ENCODE measurements around the gene HBS1L.

Gene HBS1L

DNA sequence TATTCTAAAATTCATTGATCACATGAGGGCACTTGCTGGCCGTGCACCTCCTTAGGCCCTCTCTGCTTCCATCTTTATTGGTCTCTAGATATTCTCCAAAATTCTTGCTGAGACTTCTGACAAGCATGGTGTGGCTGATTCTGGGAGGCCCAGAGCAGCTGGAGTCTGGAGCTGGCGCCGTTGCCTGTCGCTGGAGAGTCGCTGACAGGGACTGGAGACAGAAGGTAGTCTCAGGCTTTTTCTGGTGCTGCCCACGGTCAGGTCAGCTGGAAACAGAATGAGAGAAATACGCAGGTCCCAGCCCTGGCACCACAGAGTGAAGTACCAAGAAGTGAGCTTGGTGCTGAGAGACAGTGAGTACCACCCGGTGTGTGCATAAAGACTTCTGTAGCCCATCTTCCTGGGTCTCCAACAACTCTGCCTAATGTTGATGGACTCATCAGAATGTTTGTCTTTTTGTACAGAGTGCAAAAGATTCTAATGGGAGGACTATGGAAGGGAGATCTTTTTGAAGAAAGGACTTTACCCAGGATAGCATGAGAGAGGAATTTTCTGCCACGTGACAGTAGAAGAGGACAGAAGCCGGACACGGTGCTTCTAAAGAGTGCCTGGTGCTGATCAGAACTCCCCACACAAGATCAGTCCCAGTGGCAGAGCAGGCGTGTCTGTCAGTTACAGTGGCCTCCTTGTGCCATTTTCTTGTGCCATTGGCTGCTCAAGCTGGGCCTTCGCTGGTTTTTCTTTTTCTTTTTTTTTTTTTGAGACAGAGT lies 102.9 kb downstream of the HBS1L start:
- H3K4me3 ChIP-seq (ENCODE audit: low read depth, low read length): no peak overlapping the region
- DNase-seq (ENCODE audit: low read depth): no peak
- no peak for TF ChIP-seq CTCF (IDR thresholded peaks at IDR 0.05; ENCODE audit: insufficient read depth, low read depth, low read length, missing control alignments)

DNA sequence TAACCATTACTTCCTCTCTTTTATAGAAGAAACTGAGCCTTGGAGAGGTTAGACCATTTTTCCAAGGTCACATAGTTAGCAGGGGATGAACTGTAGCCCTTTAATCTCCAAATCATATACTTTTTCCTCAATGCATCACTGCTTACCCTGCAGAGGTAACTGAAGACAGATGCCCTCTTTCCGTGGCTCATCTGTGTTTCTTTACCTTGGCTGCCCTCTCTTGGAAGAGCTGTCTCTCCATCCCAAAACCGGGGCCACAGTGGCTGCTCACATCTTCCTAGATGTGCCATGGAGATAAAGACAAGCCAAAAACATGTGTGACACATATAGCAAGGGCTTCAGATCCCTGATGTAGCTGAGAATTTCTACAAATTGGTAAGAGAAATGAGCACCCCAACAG lies 104.1 kb downstream of the HBS1L start:
- DNase-seq (ENCODE audit: low read depth): no peak
- H3K4me3 ChIP-seq (ENCODE audit: low read depth, low read length): no peak overlapping the region
- no peak for TF ChIP-seq CTCF (IDR thresholded peaks at IDR 0.05; ENCODE audit: insufficient read depth, low read depth, low read length, missing control alignments)

- DNase-seq (ENCODE audit: low read depth): no peak
- H3K4me3 ChIP-seq (ENCODE audit: low read depth, low read length): no peak within 1 kb of the TSS
- no peak for TF ChIP-seq CTCF (IDR thresholded peaks at IDR 0.05; ENCODE audit: insufficient read depth, low read depth, low read length, missing control alignments)
Measured at GRCh38 chr6:134949927-134950326, 104.7 kb downstream of the HBS1L start, which contains the start of gene ALDH8A1. Gene ALDH8A1 (minus strand): TSS chr6:134950101. CDS start chr6:134950053, 48 bp downstream.

DNA sequence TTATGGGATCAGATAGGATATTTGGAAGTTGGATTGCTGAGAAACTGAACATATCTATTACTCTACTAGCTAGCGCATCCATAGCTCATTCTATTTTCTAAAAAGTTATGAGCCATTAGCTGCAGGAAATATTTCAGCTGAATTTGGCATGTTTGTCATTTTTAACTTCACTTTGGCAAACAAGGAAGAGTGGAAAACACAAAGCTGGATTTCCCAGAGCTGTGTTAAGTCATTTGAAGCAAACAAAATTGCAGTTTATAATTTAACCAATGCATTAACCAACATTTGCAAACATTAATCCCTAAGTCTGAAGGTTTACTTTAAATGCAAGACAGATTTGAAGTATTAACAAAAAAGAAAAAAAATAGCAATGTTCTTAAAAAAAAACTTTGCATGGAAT lies 105.9 kb downstream of the HBS1L start:
- H3K4me3 ChIP-seq (ENCODE audit: low read depth, low read length): no peak overlapping the region
- DNase-seq (ENCODE audit: low read depth): no peak
- TF ChIP-seq CTCF (IDR thresholded peaks at IDR 0.05; ENCODE audit: insufficient read depth, low read depth, low read length, missing control alignments): no peak

DNA sequence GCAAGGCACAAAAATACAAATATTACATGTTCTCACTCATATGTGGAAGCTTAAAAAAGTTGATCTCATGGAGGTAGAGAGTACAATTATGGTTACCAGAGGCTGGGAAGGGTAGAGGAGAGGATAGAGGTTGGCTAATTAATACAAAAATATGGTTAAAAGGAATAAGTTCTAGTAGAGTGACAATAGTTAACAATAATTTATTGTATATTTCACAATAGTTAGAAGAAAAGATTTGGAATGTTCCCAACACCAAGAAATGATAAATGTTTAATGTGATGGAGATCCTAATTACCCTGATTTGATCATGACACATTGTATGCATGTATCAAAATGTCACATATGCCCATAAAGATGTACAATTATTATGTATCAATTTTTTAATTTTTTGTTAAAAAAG lies 106.5 kb downstream of the HBS1L start:
- no peak overlapping the region for H3K4me3 ChIP-seq (ENCODE audit: low read depth, low read length)
- DNase-seq (ENCODE audit: low read depth): no peak
- TF ChIP-seq CTCF (IDR thresholded peaks at IDR 0.05; ENCODE audit: insufficient read depth, low read depth, low read length, missing control alignments): no peak

DNA sequence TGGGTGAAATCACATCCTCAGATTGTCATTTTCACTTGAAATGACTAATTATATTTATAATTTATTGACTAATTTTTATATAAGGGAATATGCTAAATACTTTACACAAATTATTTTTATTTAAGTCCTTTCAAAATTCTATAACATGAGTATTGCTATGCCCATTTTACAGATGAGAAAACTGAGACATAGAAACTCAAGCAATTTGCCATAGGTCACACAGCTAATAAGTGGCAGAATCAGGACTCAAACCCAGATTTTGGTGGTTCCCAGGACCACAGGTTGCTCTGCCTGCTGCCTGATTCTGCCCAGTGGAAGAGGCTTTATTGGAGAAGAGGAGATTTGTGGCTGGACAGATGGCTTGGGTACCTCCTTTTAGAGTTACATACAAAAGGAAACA lies 109.6 kb downstream of the HBS1L start:
- no peak for TF ChIP-seq CTCF (IDR thresholded peaks at IDR 0.05; ENCODE audit: insufficient read depth, low read depth, low read length, missing control alignments)
- no peak for DNase-seq (ENCODE audit: low read depth)
- H3K4me3 ChIP-seq (ENCODE audit: low read depth, low read length): no peak overlapping the region

Measured in GM12865 (cell line).